ENCODE data around the gene SCN9A.

The SCN9A gene

GRCh38 chr2:166163775-166164174 lies 212.0 kb downstream of the SCN9A start:
- no peak for DNase-seq

DNA sequence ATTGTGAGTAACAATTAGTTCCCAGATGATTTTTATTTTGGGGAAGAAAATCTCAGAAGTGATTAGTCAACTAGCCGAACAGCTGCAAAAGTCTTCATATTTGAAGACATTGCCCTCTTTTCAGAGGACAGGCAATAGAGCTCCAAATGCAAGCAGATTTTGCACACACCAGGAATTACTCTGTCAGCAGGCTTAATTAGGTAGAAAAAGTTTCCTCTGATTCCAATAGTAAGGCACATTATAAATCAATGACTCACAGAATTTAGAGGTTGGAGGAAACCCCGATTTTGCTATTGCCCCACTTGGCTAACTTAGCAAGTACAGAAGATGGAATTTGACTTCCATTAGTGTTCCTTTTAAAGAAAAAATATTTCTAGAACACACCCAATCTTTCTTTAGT lies 217.2 kb downstream of the SCN9A start:
- no peak for DNase-seq

- no peak for DNase-seq
These were observed 218.2 kb downstream of the SCN9A start for GRCh38 chr2:166157578-166157977.

- no peak for DNase-seq
These were observed 218.7 kb downstream of the SCN9A start for GRCh38 chr2:166156985-166157490.

GRCh38 chr2:166155589-166155988 lies 220.2 kb downstream of the SCN9A start:
- no peak for DNase-seq

- DNase-seq: no peak
These were observed 220.9 kb downstream of the SCN9A start for GRCh38 chr2:166154685-166155338.

- no peak for DNase-seq
These were observed 223.7 kb downstream of the SCN9A start for GRCh38 chr2:166152064-166152463.

DNA sequence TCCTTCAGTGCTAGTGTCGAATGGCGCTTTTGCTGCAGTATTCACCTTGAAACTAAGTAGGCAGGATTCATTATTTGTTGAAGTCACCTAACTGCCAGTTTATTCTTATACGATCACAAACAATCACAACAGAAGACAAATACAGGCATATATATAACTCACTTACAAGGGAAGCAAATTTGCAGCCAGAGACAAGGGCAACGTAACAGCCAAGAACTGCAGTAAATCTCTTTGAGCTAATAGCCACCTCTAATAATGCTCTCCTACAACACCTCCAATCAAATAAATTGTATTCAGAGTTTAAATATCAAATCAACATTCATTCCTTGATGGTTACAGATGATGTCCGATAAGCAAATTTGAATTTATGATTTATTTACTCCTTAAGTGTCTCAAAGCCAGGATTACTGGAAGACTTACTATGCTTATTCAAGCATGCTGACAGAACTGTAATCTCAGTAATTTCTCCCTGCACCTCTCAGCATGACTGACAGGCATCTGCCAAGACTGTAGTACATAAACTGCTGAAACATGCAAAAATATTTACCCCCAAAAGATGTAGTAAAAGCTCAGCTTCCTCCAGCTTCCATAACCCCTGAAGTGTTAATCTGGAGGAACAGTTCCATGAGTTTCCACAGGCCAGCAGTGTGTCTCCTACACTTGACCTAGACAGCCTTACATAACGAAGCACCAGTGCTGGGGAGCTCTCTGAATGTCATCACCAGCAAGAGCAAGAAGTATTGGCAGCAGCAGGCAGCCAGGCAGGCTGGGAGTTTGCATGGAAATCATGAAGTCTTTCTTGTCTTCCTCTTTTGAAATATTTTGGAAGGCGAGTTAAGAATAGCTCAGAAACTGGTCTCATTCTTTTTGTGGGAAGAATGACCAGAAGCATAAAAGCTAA lies 227.0 kb downstream of the SCN9A start:
- no peak for DNase-seq

GRCh38 chr2:166147883-166148282 lies 227.9 kb downstream of the SCN9A start:
- DNase-seq: no peak
